Right atrium auricular region (tissue), 2 donors: Measurements from ENCODE around the gene SMURF1. TPM values are rescaled to one million over a fixed set of nuclear protein-coding genes. Genes with fewer than 3 reads are reported as not detected.

Experiments used
- DNase-seq: peaks from one replicate; pipeline ENCODE4 v3.0.0-alpha.2; 2019; ENCODE audit warnings: low spot score
- H3K27ac ChIP-seq, 2 donors: fragments of 200-600 bp; sonication (generic); 1 replicate in 1 of 2; 2 replicates in 1 of 2; pipeline ENCODE4 v1.5.1; 2016 to 2019
- H3K27me3 ChIP-seq, 2 donors: fragments of 200-600 bp; sonication (generic); one replicate each; pipeline versions ENCODE4 v1.5.1 to v1.6.0; 2017 to 2019
- H3K36me3 ChIP-seq: fragments of 200-600 bp; sonication (generic); one replicate; pipeline ENCODE4 v1.5.1; 2016
- H3K4me1 ChIP-seq, 2 donors: fragments of 200-600 bp; sonication (generic); one replicate each; pipeline versions ENCODE4 v1.5.1 to v1.6.0; 2017 to 2019
- H3K4me3 ChIP-seq, 2 donors: fragments of 200-600 bp; sonication (generic); 1 replicate in 1 of 2; 2 replicates in 1 of 2; pipeline ENCODE4 v1.5.1; 2017 to 2019; ENCODE audit warnings: mild to moderate bottlenecking in 1 of 2, moderate library complexity in 1 of 2
- H3K9me3 ChIP-seq, 2 donors: fragments of 200-600 bp; sonication (generic); one replicate each; pipeline ENCODE4 v1.5.1; 2019
- CTCF ChIP-seq, 2 donors: fragments of 200-600 bp; sonication (generic); IDR thresholded peaks; one replicate each; pipeline ENCODE4 v1.5.1; 2019; ENCODE audit warnings: antibody characterized with exemption in 2 of 2
- total RNA-seq, 2 donors: library from RNA; depleted of rRNA; stranded (reverse); fragments of >200 nt; gene quantifications; one replicate each; pipeline ENCODE4 v1.1.0, GENCODE V29; 2016

The SMURF1 gene
- total RNA-seq, 2 donors from 2014 or later, result 9.0 to 14.3 TPM

- Histone ChIP-seq H3K27me3 (no peaks in the 10 kb centered on the region), H3K9me3 (no peaks in the 10 kb centered on the region), H3K4me1 (peaks cover 0 to 52% of the 10 kb centered on the region in 2 donors), H3K4me3 (no peak overlapping the region), H3K27ac (peak overlapping the region; percentile 58 to 66), H3K36me3 (no peaks in the 10 kb centered on the region)
- no peak for DNase-seq
- no peak for TF ChIP-seq CTCF (IDR thresholded peaks at IDR 0.05)
These were observed 16.3 kb downstream of the SMURF1 start for GRCh38 chr7:99127636-99128035.

- Histone ChIP-seq H3K9me3 (no peaks in the 10 kb centered on the region), H3K4me3 (no peak overlapping the region), H3K27me3 (no peaks in the 10 kb centered on the region), H3K27ac (peak overlapping the region; percentile 58 to 66), H3K4me1 (peaks cover 0 to 47% of the 10 kb centered on the region in 2 donors), H3K36me3 (no peaks in the 10 kb centered on the region)
- no peak for DNase-seq
- TF ChIP-seq CTCF (IDR thresholded peaks at IDR 0.05), result no peak
These were observed 16.9 kb downstream of the SMURF1 start for GRCh38 chr7:99126921-99127553.

- no peak for DNase-seq
- Histone ChIP-seq H3K27ac (peak overlapping the region in 1 of 2 donors; percentile 19), H3K9me3 (no peaks in the 10 kb centered on the region), H3K27me3 (no peaks in the 10 kb centered on the region), H3K4me1 (peaks cover 0 to 60% of the 10 kb centered on the region in 2 donors), H3K4me3 (no peak overlapping the region), H3K36me3 (no peaks in the 10 kb centered on the region)
- no peak for TF ChIP-seq CTCF (IDR thresholded peaks at IDR 0.05)
These were observed 18.4 kb downstream of the SMURF1 start for GRCh38 chr7:99125505-99125865.

GRCh38 chr7:99124751-99125504, 19.0 kb downstream of the SMURF1 start:
- no peak overlapping the region for H3K4me3 ChIP-seq
- H3K27ac ChIP-seq, result peak overlapping the region; percentile 31 to 55
- no peaks in the 10 kb centered on the region for H3K9me3 ChIP-seq
- TF ChIP-seq CTCF (IDR thresholded peaks at IDR 0.05), result no peak
- DNase-seq, result no peak
- H3K27me3 ChIP-seq, result no peaks in the 10 kb centered on the region
- peaks cover 0 to 66% of the 10 kb centered on the region in 2 donors for H3K4me1 ChIP-seq
- no peaks in the 10 kb centered on the region for H3K36me3 ChIP-seq

- Histone ChIP-seq H3K27me3 (no peaks in the 10 kb centered on the region), H3K36me3 (no peaks in the 10 kb centered on the region), H3K4me3 (no peak overlapping the region), H3K9me3 (no peaks in the 10 kb centered on the region), H3K27ac (peak overlapping the region; percentile 31 to 55), H3K4me1 (peaks cover 0 to 71% of the 10 kb centered on the region in 2 donors)
- TF ChIP-seq CTCF (IDR thresholded peaks at IDR 0.05), result no peak
- DNase-seq, result no peak
These were observed 19.7 kb downstream of the SMURF1 start for GRCh38 chr7:99124236-99124635.
